NCI-H1048 (cell line): ENCODE results near the gene IP6K1.
"Not testable (repeated sequence)": the region's sequence is repeated elsewhere in the genome, so short reads cannot be mapped to it uniquely, and the experiment has no call there.

Experiments used
- DNase-seq: peaks from one replicate; lab custom pipeline; 2025; lab: John Stamatoyannopoulos, UW

The IP6K1 gene

GRCh38 chr3:49763981-49764380 lies 22.4 kb downstream of the IP6K1 start:
- DNase-seq, result no peak

- no peak for DNase-seq
Observed at GRCh38 chr3:49761661-49762060, 24.7 kb downstream of the IP6K1 start.

DNA sequence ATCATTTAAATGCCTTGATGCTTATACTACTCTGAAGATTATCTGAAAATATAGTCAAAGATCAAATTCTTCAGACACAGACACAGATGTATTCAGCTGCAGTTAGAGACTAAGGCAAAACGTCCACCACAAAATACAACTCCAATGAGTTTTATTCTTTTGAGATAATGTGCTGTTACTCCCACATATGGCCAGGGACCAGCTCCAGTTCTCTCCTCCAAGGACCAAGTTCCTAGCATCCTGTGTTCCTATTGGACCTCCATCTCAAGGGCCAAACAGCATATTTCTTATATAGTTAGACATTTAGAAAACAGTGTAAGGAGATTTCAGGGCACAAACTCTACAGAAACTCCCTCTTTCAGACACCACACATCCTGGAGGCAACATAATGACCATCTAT lies 27.1 kb downstream of the IP6K1 start:
- no peak for DNase-seq

GRCh38 chr3:49757197-49757596 lies 29.1 kb downstream of the IP6K1 start:
- DNase-seq, result no peak

- no peak for DNase-seq
Observed at GRCh38 chr3:49756036-49756435, 30.3 kb downstream of the IP6K1 start.

GRCh38 chr3:49754536-49754935 lies 31.8 kb downstream of the IP6K1 start:
- DNase-seq, result no peak

DNA sequence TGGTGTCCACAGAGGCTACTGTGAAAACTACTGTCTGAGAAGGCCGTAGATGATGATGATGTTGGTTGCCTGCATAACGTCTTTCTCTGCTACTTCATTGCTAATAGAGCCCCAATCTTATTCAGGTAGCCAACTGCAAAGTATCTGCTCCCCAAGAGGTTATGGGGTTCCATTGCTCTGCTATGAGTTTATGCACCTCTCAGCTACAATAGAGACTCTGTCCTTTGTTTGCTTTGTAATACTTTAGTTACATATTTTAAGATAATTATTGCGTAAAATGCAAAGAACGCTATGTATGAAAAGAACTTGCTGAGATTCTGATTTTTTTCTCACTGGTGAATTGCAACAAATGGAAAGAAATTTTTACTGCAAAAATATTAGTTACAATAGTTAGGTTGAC lies 34.8 kb downstream of the IP6K1 start:
- DNase-seq, result no peak

GRCh38 chr3:49750056-49750455 lies 36.3 kb downstream of the IP6K1 start:
- DNase-seq, result no peak

GRCh38 chr3:49748874-49749273 lies 37.5 kb downstream of the IP6K1 start:
- DNase-seq, result not testable (repeated sequence)

DNA sequence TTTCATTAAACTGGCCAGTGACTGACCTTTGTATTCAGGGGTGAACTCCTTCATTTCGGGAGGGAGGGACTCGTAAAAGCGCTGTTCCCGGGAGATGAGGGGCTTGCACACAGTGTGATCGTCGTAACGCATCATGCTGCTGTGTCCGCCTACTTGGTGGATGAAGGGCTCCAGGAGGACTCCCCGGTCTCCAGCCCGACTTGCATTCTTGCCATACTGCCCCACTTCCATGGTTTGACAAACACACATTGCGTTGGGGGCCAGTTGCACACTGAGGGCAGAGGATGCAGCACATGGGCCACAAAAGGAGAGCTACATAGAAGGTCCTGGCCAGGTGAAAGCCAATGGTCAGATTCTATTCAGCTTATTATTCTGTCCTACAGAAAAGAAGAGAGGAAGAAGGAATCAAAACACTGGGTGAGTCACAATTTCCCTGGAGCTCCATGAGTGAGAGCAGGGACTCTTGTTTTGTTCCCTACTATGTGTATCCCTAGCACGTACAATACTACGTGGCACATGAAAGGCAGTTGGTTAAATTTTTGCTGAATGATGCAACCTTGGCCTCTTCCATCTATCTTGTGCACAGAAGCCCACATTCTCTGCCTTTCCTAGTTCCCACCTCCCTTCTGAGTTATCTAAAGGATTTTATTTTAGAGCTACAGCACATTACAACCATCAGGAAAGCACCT lies 38.4 kb downstream of the IP6K1 start:
- DNase-seq, result no peak

GRCh38 chr3:49745986-49746385 lies 40.4 kb downstream of the IP6K1 start:
- no peak for DNase-seq

- no peak for DNase-seq
Observed at GRCh38 chr3:49740427-49740826, 45.9 kb downstream of the IP6K1 start.

DNA sequence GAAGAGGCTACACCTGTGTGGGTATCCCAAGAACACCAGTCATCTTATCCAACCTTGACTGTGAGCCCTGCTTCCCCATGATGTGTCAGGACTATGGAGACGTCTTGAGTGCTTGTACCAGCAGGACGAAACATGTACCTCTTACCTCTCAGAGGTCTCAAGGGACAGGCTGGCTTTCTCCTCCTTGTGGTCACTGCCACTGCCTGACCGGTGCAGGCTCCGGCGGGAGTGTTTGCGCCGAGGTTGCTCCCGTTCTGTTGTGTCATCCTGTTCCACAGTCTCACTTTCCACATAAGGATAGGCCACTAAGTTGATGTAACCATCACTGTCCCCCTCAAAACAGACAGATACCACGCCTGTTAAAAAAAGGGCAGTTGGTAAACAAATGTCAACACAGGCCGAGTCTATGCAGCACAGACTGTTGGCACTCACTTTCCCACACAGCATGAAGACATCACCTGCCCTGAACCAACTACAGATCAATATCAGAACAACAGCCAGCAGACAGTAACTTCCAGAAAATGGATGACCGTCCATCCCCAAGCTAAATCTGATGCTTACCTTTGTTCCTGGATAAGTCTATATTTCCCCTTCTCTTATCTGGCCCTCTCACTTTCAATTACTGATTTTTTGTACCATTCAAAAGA lies 48.2 kb downstream of the IP6K1 start:
- no peak for DNase-seq

- DNase-seq, result no peak
Observed at GRCh38 chr3:49734752-49735151, 51.6 kb downstream of the IP6K1 start.

GRCh38 chr3:49733551-49733950 lies 52.8 kb downstream of the IP6K1 start:
- DNase-seq, result no peak

DNA sequence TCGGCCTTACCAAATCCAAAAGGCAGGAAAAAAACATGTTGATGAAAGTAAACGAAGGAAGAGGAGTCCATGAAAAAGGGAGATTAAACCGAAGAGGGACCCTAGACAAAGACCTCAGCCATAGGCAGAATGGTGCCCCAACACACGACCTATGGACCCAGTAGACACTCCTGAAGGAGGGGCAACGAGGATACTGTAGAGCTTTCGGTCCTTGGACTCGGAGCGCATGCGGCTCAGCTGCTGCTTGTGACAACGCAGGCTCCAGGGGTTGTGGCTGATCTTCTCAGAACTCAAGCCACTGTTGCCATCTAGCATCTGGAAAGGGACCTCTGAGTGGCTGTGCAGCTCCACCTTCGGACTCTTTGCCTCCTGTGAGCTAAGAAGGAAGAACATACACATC lies 53.7 kb downstream of the IP6K1 start:
- DNase-seq, result no peak

DNA sequence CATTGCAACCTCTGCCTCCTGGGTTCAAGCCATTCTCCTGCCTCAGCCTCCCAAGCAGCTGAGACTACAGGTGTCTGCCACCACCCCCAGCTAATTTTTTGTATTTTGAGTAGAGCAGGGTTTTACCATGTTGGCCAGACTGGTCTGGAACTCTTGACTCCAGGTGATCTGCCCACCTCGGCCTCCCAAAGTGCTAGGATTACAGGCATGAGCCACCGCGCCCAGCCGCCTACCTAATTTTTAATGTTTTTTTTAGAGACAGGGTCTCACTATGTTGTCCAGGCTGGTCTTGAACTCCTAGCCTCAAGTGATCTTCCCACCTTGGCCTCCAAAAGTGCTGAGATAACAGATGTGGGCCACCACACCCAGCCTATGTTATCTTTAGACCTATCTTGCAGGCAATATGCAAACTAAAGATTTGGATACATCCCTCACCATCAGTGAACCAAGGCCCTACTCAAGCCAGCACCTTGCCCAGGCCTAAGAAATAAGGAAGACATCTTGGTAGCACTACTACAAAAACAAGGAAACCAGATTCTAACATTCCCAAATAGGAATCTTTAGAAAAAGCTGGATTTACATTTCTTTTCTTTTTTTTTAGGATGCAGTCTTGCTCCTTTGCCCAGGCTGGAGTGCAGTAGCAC lies 56.3 kb downstream of the IP6K1 start:
- no peak for DNase-seq

- DNase-seq, result no peak
Observed at GRCh38 chr3:49727924-49728361, 58.4 kb downstream of the IP6K1 start.

GRCh38 chr3:49727154-49727923 lies 59.0 kb downstream of the IP6K1 start:
- no peak for DNase-seq

GRCh38 chr3:49725906-49726681 lies 60.2 kb downstream of the IP6K1 start:
- no peak for DNase-seq

DNA sequence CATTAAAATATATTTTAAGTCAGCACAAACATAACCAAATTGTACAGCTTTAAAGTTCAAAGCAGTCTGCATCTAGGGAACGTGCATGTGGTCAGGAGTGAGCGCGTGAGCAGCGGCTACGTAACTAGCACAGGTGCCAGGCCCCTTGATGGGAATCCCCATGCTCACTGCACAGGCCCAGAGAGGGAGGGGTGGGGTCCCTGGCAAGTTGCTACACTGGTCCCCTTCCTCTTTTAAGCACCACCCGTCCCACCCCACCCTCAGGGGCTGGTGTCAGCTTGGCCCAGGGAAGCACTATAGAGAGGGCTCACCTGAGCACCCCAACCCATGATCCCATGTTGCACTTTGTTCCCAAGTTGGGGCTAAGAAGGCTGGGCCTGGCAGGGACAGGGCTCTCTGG lies 61.8 kb downstream of the IP6K1 start:
- DNase-seq, result no peak
